Stimulated activated naive CD4-positive, alpha-beta T cell treated with Interleukin-2 at 50 U/mL for 16 hours (primary cell): ENCODE data around the gene AKAP6.
"Not testable (repeated sequence)": the region's sequence is repeated elsewhere in the genome, so short reads cannot be mapped to it uniquely, and the experiment has no call there.

Source experiments
- DNase-seq: peaks from one replicate; lab custom pipeline; 2025; lab: John Stamatoyannopoulos, UW

Gene AKAP6

GRCh38 chr14:32368107-32368506 lies 39.0 kb downstream of the AKAP6 start:
- no peak for DNase-seq

- DNase-seq = no peak
These were observed 41.6 kb downstream of the AKAP6 start for GRCh38 chr14:32370714-32371113.

- DNase-seq = no peak
These were observed 43.1 kb downstream of the AKAP6 start for GRCh38 chr14:32372154-32372553.

GRCh38 chr14:32373174-32373573 lies 44.1 kb downstream of the AKAP6 start:
- DNase-seq = not testable (repeated sequence)

GRCh38 chr14:32374155-32374554 lies 45.1 kb downstream of the AKAP6 start:
- DNase-seq = no peak

GRCh38 chr14:32375663-32376062 lies 46.6 kb downstream of the AKAP6 start:
- no peak for DNase-seq

- DNase-seq = no peak
These were observed 48.0 kb downstream of the AKAP6 start for GRCh38 chr14:32377046-32377646.

- DNase-seq = no peak
These were observed 49.2 kb downstream of the AKAP6 start for GRCh38 chr14:32378284-32378683.

- no peak for DNase-seq
These were observed 50.3 kb downstream of the AKAP6 start for GRCh38 chr14:32379447-32379846.

GRCh38 chr14:32381869-32382268 lies 52.8 kb downstream of the AKAP6 start:
- no peak for DNase-seq

- DNase-seq = no peak
These were observed 53.6 kb downstream of the AKAP6 start for GRCh38 chr14:32382704-32383103.

- no peak for DNase-seq
These were observed 54.4 kb downstream of the AKAP6 start for GRCh38 chr14:32383364-32384009.

GRCh38 chr14:32384464-32384863 lies 55.4 kb downstream of the AKAP6 start:
- DNase-seq = no peak

- DNase-seq = not testable (repeated sequence)
These were observed 58.2 kb downstream of the AKAP6 start for GRCh38 chr14:32387295-32387694.

- DNase-seq = no peak
These were observed 64.0 kb downstream of the AKAP6 start for GRCh38 chr14:32393119-32393518.

- DNase-seq = no peak
These were observed 64.9 kb downstream of the AKAP6 start for GRCh38 chr14:32394038-32394437.

GRCh38 chr14:32396885-32397284 lies 67.8 kb downstream of the AKAP6 start:
- DNase-seq = no peak

- DNase-seq = no peak
These were observed 69.0 kb downstream of the AKAP6 start for GRCh38 chr14:32397861-32398640.

- DNase-seq = no peak
These were observed 70.8 kb downstream of the AKAP6 start for GRCh38 chr14:32399920-32400319.

- no peak for DNase-seq
These were observed 71.4 kb downstream of the AKAP6 start for GRCh38 chr14:32400480-32400879.

GRCh38 chr14:32403021-32403420 lies 73.9 kb downstream of the AKAP6 start:
- no peak for DNase-seq

GRCh38 chr14:32403688-32404087 lies 74.6 kb downstream of the AKAP6 start:
- DNase-seq = no peak
